IPS-15b (cell line): Measurements from ENCODE around the gene TNFAIP8L1.

ENCODE experiments used
- H3K27me3 ChIP-seq: one replicate; pipeline ENCODE4 v1.6.1; 2013; ENCODE audit warnings: low read length; ENCODE audit not compliant: control insufficient read depth, insufficient read depth
- H3K36me3 ChIP-seq: one replicate; pipeline ENCODE4 v1.6.1; 2013; ENCODE audit warnings: low read length; ENCODE audit not compliant: control insufficient read depth, insufficient read depth
- H3K4me1 ChIP-seq: one replicate; pipeline ENCODE4 v1.6.1; 2013; ENCODE audit warnings: mild to moderate bottlenecking, low read length; ENCODE audit not compliant: control insufficient read depth, insufficient read depth
- H3K4me3 ChIP-seq: one replicate; pipeline ENCODE4 v1.5.1; 2013; ENCODE audit warnings: low read depth, low read length
- H3K9ac ChIP-seq: one replicate; pipeline ENCODE4 v1.6.1; 2013; ENCODE audit warnings: low read depth, mild to moderate bottlenecking, low read length
- H3K9me3 ChIP-seq: one replicate; pipeline ENCODE4 v1.6.1; 2013; ENCODE audit warnings: mild to moderate bottlenecking, low read length; ENCODE audit not compliant: control insufficient read depth, insufficient read depth

Gene TNFAIP8L1

GRCh38 chr19:4618019-4618418, 21.3 kb upstream of the TNFAIP8L1 start:
- Histone ChIP-seq H3K4me1 (no peaks in the 10 kb centered on the region), H3K4me3 (no peak overlapping the region), H3K9ac (no peak overlapping the region), H3K9me3 (no peaks in the 10 kb centered on the region), H3K27me3 (peaks cover 10% of the 10 kb centered on the region), H3K36me3 (no peaks in the 10 kb centered on the region)

- no peaks in the 10 kb centered on the region for H3K36me3 ChIP-seq
- no peak overlapping the region for H3K9ac ChIP-seq
- no peaks in the 10 kb centered on the region for H3K4me1 ChIP-seq
- no peaks in the 10 kb centered on the region for H3K9me3 ChIP-seq
- H3K4me3 ChIP-seq = no peak overlapping the region
- H3K27me3 ChIP-seq = peaks cover 10% of the 10 kb centered on the region
These were observed 19.5 kb upstream of the TNFAIP8L1 start for GRCh38 chr19:4619668-4620294.

- no peaks in the 10 kb centered on the region for H3K4me1 ChIP-seq
- no peak overlapping the region for H3K4me3 ChIP-seq
- peaks cover 10% of the 10 kb centered on the region for H3K27me3 ChIP-seq
- no peak overlapping the region for H3K9ac ChIP-seq
- no peaks in the 10 kb centered on the region for H3K9me3 ChIP-seq
- no peaks in the 10 kb centered on the region for H3K36me3 ChIP-seq
These were observed 18.6 kb upstream of the TNFAIP8L1 start for GRCh38 chr19:4620675-4621074.

- H3K36me3 ChIP-seq = no peaks in the 10 kb centered on the region
- no peaks in the 10 kb centered on the region for H3K9me3 ChIP-seq
- no peaks in the 10 kb centered on the region for H3K4me1 ChIP-seq
- no peak overlapping the region for H3K4me3 ChIP-seq
- no peak overlapping the region for H3K9ac ChIP-seq
- H3K27me3 ChIP-seq = peaks cover 3% of the 10 kb centered on the region
These were observed 16.5 kb upstream of the TNFAIP8L1 start for GRCh38 chr19:4622695-4623421.

- Histone ChIP-seq H3K4me1 (no peaks in the 10 kb centered on the region), H3K4me3 (no peak overlapping the region), H3K36me3 (no peaks in the 10 kb centered on the region), H3K27me3 (no peaks in the 10 kb centered on the region), H3K9me3 (no peaks in the 10 kb centered on the region), H3K9ac (no peak overlapping the region)
These were observed 15.0 kb upstream of the TNFAIP8L1 start for GRCh38 chr19:4624301-4624700.

- Histone ChIP-seq H3K27me3 (no peaks in the 10 kb centered on the region), H3K4me3 (no peak overlapping the region), H3K9ac (no peak overlapping the region), H3K36me3 (no peaks in the 10 kb centered on the region), H3K9me3 (no peaks in the 10 kb centered on the region), H3K4me1 (no peaks in the 10 kb centered on the region)
These were observed 14.5 kb upstream of the TNFAIP8L1 start for GRCh38 chr19:4624733-4625362.

- Histone ChIP-seq H3K9ac (no peak overlapping the region), H3K4me1 (peaks cover 8% of the 10 kb centered on the region), H3K9me3 (no peaks in the 10 kb centered on the region), H3K4me3 (no peak overlapping the region), H3K36me3 (no peaks in the 10 kb centered on the region), H3K27me3 (peaks cover 13% of the 10 kb centered on the region)
These were observed 6.0 kb upstream of the TNFAIP8L1 start for GRCh38 chr19:4633140-4633967.

- Histone ChIP-seq H3K36me3 (peaks cover under 1% of the 10 kb centered on the region), H3K4me1 (peaks cover 8% of the 10 kb centered on the region), H3K4me3 (peak overlapping the region; percentile 79), H3K27me3 (peaks cover 13% of the 10 kb centered on the region), H3K9ac (peak overlapping the region; percentile 73), H3K9me3 (no peaks in the 10 kb centered on the region)
These were observed 3.6 kb upstream of the TNFAIP8L1 start for GRCh38 chr19:4635754-4636116.

- Histone ChIP-seq H3K36me3 (peaks cover 4% of the 10 kb centered on the region), H3K27me3 (peaks cover 13% of the 10 kb centered on the region), H3K9me3 (no peaks in the 10 kb centered on the region), H3K4me3 (peak overlapping the region; percentile 79), H3K4me1 (peaks cover 8% of the 10 kb centered on the region), H3K9ac (peak overlapping the region; percentile 73)
These were observed 3.1 kb upstream of the TNFAIP8L1 start for GRCh38 chr19:4636151-4636717.

GRCh38 chr19:4636761-4637160, 2.6 kb upstream of the TNFAIP8L1 start:
- Histone ChIP-seq H3K9ac (no peak overlapping the region), H3K27me3 (peaks cover 13% of the 10 kb centered on the region), H3K36me3 (peaks cover 4% of the 10 kb centered on the region), H3K9me3 (no peaks in the 10 kb centered on the region), H3K4me1 (peaks cover 8% of the 10 kb centered on the region), H3K4me3 (peak overlapping the region; percentile 79)

GRCh38 chr19:4638317-4638716, 999 bp upstream of the TNFAIP8L1 start:
- Histone ChIP-seq H3K4me3 (no peak overlapping the region), H3K4me1 (peaks cover 7% of the 10 kb centered on the region)

More at GRCh38 chr19:4638317-4638716, 999 bp upstream of the TNFAIP8L1 start:
- H3K9me3 ChIP-seq = no peaks in the 10 kb centered on the region
- peaks cover 4% of the 10 kb centered on the region for H3K36me3 ChIP-seq
- peaks cover 13% of the 10 kb centered on the region for H3K27me3 ChIP-seq
- no peak overlapping the region for H3K9ac ChIP-seq
